Liver (tissue), 3 donors: ENCODE results near the gene EMILIN3.

Experiments used
- ATF3 ChIP-seq: IDR thresholded peaks from 2 replicates; pipeline ENCODE4 v1.6.1; 2016; ENCODE audit warnings: antibody characterized with exemption
- CTCF ChIP-seq: fragments of 150-350 bp; IDR thresholded peaks from 2 replicates; pipeline ENCODE4 v1.5.1; 2017; ENCODE audit warnings: improper control_type of control experiment, low read depth, low read length; ENCODE audit not compliant: missing input control
- GABPA ChIP-seq, 2 donors: IDR thresholded peaks in 1 of 2; conservative IDR thresholded peaks in 1 of 2; 2 replicates each; pipeline ENCODE4 v1.6.1; 2016; ENCODE audit warnings: antibody characterized with exemption in 2 of 2, mild to moderate bottlenecking in 1 of 2, moderate library complexity in 1 of 2
- JUND ChIP-seq, 2 donors: IDR thresholded peaks; 2 replicates each; pipeline ENCODE4 v1.6.1; 2016; ENCODE audit warnings: antibody characterized with exemption in 2 of 2
- MAX ChIP-seq: IDR thresholded peaks from 2 replicates; pipeline ENCODE4 v1.6.1; 2016; ENCODE audit warnings: antibody characterized with exemption
- RAD21 ChIP-seq, 2 donors: IDR thresholded peaks; 2 replicates each; pipeline ENCODE4 v1.6.1; 2016; ENCODE audit warnings: antibody characterized with exemption in 2 of 2, mild to moderate bottlenecking in 2 of 2
- RXRA ChIP-seq, 2 donors: IDR thresholded peaks; 2 replicates each; pipeline ENCODE4 v1.6.1; 2017 to 2018; ENCODE audit warnings: antibody characterized with exemption in 2 of 2, mild to moderate bottlenecking in 1 of 2
- YY1 ChIP-seq: IDR thresholded peaks from 2 replicates; pipeline ENCODE4 v1.6.1; 2016; ENCODE audit warnings: antibody characterized with exemption, mild to moderate bottlenecking
- donor health status: healthy.
- donor health status: healthy.

- TF ChIP-seq CTCF (no peak), MAX (no peak), RAD21 (IDR thresholded peaks at IDR 0.05) (no peak), RXRA (IDR thresholded peaks at IDR 0.05) (no peak), ATF3 (no peak), YY1 (no peak), JUND (IDR thresholded peaks at IDR 0.05) (no peak), GABPA (IDR thresholded peaks at IDR 0.05 in 1 of 2, conservative IDR thresholded peaks at IDR 0.05 in 1 of 2) (no peak)
Observed at GRCh38 chr20:41394931-41395666, 28.5 kb upstream of the EMILIN3 start.
